H1 (cell line): ENCODE measurements around the gene DGCR6.

Source experiments
- EGR1 ChIP-seq: IDR thresholded peaks from 2 replicates; pipeline ENCODE4 v1.6.1; 2011; ENCODE audit warnings: low read depth, low read length, borderline replicate concordance
- JUND ChIP-seq: IDR thresholded peaks from 2 replicates; pipeline ENCODE4 v1.6.1; 2011; ENCODE audit warnings: mild to moderate bottlenecking, improper control_type of control experiment, low read length
- SP1 ChIP-seq: IDR thresholded peaks from 2 replicates; pipeline ENCODE4 v1.6.1; 2011; ENCODE audit warnings: low read depth, low read length

DNA sequence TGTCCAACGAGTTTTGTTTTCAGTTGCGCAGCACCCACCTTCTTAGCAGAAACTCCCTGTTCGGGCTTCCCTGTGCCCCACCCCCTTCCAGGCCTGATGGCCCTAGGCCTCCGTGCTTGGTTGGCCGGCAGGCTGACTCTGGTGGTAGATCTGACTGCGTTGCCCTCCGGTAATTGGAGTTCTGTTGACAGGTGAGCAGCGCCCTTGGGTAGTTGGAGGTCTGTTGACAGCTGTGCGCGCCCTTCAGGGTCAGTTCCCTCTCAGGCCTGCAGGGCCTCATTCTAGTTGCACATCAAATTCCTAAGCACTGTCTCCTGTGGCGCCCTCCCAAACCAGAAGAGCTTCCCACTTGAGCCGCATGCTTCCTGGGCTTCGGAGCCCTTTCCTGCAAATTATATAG lies 776 bp downstream of the DGCR6 start:
- TF ChIP-seq EGR1 = no peak
- no peak for TF ChIP-seq JUND
- no peak for TF ChIP-seq SP1
